Femur (tissue), 1 donor: Measurements from ENCODE around the gene EPS8L1.
A peak's percentile ranks its signal among the peaks of the same experiment; 100 is the strongest.
"Not testable (repeated sequence)": the region's sequence is repeated elsewhere in the genome, so short reads cannot be mapped to it uniquely, and the experiment has no call there.

ENCODE experiments used
- DNase-seq: peaks from one replicate; pipeline ENCODE4 v3.0.0-alpha.2; 2017

EPS8L1 gene

DNA sequence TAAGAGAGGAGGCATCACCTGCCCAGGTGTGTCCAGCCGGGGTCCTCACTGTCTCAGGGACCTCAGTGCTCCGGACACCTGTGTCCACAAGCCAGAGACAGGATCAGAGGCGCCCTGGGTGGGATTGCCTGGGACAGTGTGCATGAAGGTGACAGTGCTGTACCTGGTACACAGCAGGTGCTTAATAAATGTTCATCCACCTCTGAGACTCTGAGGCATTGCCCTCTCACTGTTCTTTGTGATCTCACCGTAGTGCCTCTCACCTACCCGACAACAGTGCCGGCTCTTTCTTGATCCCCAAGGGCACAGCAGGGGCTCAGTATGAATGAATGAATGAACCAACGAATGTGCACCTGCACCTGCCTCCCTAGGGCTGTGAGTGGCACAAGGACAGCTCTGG, 21.9 kb upstream of the EPS8L1 start:
- DNase-seq: no peak

- DNase-seq: no peak
Measured at GRCh38 chr19:55056827-55057226, 18.8 kb upstream of the EPS8L1 start.

DNA sequence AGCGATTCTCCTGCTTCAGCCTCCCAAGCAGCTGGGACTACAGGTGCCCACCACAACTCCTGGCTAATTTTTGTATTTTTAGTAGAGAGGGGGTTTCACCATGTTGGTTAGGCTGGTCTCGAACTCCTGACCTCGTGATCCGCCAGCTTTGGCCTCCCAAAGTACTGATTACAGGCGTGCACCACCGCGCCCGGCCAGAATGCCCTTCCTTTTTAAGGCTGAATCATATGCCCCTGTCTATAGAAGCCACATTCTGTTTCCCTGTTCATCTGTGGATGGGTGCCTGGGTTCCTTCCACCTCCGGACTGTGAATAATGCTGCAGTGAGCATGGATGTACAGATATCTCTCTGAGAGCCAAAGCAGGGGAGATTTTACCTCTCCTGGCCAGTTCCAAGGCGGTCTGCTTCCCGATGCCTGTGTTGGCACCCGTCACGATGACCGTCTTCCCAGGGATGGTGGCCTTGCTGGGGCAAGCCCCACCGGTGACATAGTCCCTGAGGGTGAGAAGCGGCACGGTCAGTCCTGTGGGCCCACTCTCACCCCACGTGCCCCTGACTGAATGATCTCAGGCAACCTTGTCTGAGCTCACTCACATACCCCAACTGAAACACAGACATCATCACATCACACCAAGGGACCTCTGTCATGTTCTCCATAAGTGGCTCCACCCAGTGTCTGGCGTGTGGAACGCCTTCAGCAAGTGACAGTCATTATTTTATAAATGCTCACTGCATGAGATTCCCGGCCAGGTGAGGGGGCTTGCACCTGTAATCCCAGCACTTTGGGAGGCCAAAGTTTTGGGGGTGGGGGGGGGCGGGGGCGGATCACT, 16.7 kb upstream of the EPS8L1 start:
- DNase-seq: no peak

GRCh38 chr19:55060287-55060686, 15.4 kb upstream of the EPS8L1 start:
- DNase-seq: not testable (repeated sequence)

DNA sequence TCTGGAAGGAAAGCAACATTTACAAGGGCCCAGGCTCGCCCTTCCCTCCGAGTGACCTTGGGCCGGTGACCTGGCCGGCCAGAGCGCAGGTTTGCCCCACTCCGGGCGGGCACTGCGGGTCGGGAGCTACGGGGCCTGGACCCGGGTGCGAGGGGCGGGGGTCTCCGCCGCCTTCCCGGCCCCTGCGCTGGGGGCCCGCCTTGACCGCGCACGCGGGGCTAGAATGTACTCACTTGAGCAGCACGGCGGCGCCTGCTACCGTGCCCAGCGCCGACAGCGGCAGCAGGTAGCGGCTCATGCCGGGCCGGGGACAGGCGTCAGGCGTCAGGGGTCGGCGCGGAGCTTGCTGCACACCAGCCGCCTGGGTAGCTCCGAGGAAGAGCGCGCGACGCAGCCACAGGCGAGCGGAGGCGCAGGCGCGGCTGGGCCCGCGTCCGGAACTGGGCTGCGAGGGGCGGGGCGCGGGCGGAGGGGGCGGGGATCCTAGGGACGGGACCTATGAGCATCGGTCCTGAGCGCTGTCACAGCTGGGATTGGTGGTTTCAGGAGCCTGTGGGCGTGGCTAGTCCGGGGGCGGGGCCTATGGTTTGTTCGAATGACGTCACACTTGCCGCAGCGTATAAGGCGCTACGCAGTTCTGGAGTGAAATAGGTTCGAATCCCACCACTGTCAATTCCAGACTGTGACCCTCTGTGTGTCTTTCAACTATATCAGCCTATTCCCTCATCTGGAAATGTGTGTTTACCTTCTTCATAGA, 12.8 kb upstream of the EPS8L1 start, which contains the start of gene RDH13:
RDH13 (minus strand) TSS at position 414 of the 757 bp plus-strand sequence; CDS start at position 298, 116 bp downstream.
- peak; percentile 97 for DNase-seq

DNA sequence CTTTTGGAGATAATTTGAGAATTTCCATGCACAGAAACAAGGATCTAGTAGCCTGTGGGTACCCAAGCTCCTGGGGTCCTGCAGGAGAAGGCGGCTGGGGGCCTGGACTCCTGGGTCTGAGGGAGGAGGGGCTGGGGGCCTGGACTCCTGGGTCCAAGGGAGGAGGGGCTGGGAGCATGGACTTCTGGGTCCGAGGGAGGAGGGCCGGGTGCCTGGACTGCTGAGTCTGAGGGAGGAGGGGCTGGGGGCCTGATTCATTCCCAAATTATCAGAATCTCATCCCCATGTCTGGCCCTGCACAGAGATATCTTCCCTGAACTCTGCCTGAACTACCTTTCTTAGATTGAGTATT, 12.2 kb upstream of the EPS8L1 start:
- no peak for DNase-seq

DNA sequence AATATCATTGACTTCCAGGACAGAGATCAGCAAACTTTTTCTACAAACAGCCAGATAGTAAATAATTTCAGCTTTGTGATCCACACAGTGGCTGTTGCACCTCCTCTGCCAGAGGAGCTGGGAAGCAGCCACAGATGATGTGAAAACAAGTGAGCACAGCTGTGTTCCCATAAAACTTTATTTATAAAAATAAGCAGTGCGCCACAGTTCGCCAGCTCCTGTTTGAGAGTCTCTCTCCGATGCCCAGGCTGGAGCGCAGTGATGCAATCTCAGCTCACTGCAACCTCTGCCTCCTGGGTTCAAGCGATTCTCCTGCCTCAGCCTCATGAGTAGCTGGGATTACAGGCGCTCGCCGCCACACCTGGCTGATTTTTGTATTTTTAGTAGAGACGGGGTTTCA, 10.2 kb upstream of the EPS8L1 start:
- not testable (repeated sequence) for DNase-seq

GRCh38 chr19:55066107-55066709, 9.5 kb upstream of the EPS8L1 start:
- DNase-seq: no peak

DNA sequence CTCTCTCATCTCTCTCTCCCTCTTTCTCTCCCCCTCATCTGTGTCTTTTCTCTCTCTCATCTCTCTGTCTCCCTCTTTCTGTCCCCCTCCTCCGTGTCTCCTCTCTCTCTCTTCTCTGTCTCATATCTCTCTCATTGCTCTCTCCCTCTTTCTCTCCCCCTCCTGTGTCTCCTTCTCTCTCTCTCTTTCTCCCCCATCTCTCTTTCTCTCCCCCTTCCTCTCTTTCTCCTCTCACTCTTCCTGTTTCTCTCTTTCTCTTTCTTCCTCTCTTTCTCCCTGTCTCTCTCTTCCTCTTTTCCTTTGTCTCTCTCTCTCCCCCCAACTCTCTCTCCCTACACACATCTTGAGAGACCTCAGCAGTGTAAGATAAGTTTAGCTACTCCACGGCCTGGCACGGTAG, 7.8 kb upstream of the EPS8L1 start:
- DNase-seq: no peak

GRCh38 chr19:55068950-55069864, 6.5 kb upstream of the EPS8L1 start:
- no peak for DNase-seq

DNA sequence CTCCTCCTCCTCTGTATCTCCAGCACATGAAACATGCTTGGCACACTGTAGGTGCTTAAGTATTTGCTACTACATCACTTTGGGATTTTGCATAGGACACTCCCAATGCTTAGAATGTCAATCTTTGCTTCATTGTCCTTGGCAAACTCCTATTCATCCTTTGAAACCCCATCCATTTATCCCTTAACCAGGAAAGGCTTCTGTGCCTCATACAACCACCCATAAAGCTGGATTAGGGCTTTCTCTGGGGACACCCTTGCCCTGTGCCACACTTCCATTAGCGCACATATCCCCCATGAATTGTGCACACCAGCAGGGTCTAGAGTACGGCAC, 5.8 kb upstream of the EPS8L1 start:
- no peak for DNase-seq

- DNase-seq: no peak
Measured at GRCh38 chr19:55070466-55071128, 5.1 kb upstream of the EPS8L1 start.

GRCh38 chr19:55071129-55071502, 4.6 kb upstream of the EPS8L1 start:
- no peak for DNase-seq

DNA sequence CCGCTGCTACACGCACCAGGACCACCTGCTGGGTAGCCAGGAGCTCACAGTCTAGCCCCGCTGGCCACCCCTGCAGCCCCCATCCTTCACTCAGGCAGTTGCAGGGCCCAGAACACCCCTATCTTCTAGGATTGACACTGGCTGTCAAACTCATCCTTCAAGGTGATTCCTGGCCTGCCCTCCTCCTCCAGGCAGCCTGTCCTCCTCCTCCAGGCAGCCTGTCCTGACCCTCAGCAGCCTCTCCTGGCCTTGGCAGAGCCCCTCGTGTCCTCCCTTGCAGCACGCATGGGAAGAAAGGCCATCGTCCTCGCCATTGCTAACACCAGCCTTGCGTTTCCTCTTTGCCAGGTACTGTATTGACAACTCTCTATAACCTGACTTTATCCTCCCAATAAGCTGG, 3.8 kb upstream of the EPS8L1 start:
- DNase-seq: no peak

- DNase-seq: no peak
Measured at GRCh38 chr19:55076321-55076720, 652 bp downstream of the EPS8L1 start.

- no peak for DNase-seq
Measured at GRCh38 chr19:55077106-55077505, 1.4 kb downstream of the EPS8L1 start.

DNA sequence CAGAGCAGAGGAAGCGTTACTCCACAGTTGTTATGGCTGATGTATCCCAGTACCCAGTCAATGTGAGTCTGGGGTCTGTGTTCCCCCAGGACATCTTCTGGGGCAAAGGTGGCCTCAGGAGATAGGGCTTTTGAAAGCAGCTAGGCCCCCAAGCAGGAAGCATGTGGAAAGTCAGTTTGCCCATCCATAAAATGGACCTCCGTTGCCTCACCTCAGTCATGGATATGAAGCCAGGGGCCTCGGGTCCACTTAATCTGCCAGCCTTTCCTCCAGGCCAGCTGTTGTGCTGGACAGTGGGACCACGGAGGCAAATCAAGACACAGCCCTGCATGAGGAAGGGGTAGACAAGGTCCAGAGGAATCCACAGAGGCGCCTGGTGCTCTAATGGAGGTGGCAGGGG, 3.3 kb downstream of the EPS8L1 start:
- no peak for DNase-seq

DNA sequence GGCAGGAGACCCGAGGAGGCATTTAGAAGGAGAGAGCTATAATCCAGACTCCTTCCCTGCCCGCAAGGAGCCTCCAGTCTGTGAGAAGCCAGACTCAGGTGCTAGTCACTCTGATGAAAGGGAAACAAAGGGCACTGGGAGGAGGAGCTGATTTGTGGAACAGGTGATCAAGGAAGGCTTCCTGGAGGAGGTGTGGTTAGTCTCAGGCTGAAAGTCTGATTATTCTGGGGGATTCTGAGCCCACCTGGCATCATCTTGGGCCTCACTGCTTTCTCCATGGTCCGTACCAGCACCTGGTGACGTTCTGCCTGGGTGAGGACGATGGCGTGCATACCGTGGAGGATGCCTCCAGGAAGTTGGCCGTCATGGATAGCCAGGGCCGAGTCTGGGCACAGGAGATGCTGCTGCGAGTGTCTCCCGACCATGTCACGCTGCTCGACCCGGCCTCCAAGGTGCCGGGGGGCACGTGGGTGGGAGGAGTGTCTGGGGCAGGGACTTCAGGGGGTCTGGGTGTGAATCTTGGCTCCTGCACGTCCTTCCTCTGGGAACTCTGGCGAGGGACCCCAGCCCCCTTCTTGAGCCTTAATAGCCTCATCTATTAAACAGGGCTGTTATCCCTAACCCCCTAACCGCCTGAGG, 3.9 kb downstream of the EPS8L1 start:
- DNase-seq: no peak

- peak; percentile 74 for DNase-seq
Measured at GRCh38 chr19:55080121-55080967, 4.7 kb downstream of the EPS8L1 start.

GRCh38 chr19:55080968-55081769, 5.5 kb downstream of the EPS8L1 start:
- DNase-seq: peak; percentile 85
